GM12878 (cell line): Measurements from ENCODE around the gene CDKN1C. TPM values are rescaled to one million over a fixed set of nuclear protein-coding genes. Genes with fewer than 3 reads are reported as not detected.

Experiments used
- BMI1 ChIP-seq: fragments of 450-650 bp; IDR thresholded peaks from 2 replicates; pipeline ENCODE4 v1.6.1; 2016; ENCODE audit warnings: mild to moderate bottlenecking, moderate library complexity, borderline replicate concordance
- EGR1 ChIP-seq, 2 experiments: IDR thresholded peaks; 1 replicate in 1 of 2; 2 replicates in 1 of 2; pipeline ENCODE4 v1.6.1; 2011 to 2012; ENCODE audit warnings: low read depth in 2 of 2, low read length in 2 of 2, borderline replicate concordance in 1 of 2, mild to moderate bottlenecking in 1 of 2, moderate library complexity in 1 of 2
- SPI1 ChIP-seq: IDR thresholded peaks from 2 replicates; pipeline ENCODE4 v1.6.1; 2011; ENCODE audit warnings: low read depth, mild to moderate bottlenecking, low read length, moderate library complexity, borderline replicate concordance; ENCODE audit not compliant: insufficient read depth
- polyA plus RNA-seq, 11 experiments: library from polyadenylated mRNA; depleted of rRNA in 4 of 11; unstranded in 6 of 11; stranded (reverse) in 5 of 11; fragments of >200 nt; fragmentation: Nextera tagmentation in 4 of 11; fragmentation: Illumina TruSeq in 1 of 11; extraction: Ambion mirVana in 4 of 11; extraction: Trizol in 1 of 11; gene quantifications; 1 replicate in 1 of 11; 2 replicates in 10 of 11; pipeline versions ENCODE4 v1.2.1 to v1.2.3, GENCODE V29; 2011 to 2016; ENCODE audit warnings: inconsistent platforms in 2 of 11, missing spikeins in 2 of 11, low read depth in 1 of 11
- total RNA-seq, 4 experiments: library from RNA; depleted of rRNA in 3 of 4; stranded (reverse); fragments of >200 nt in 3 of 4; fragmentation: Illumina TruSeq in 1 of 4; extraction: Trizol in 1 of 4; gene quantifications; 2 replicates each; pipeline versions ENCODE4 v1.2.1 to v1.2.3, GENCODE V29; 2013 to 2021
- TF ChIP-seq, protein P1 (sequence below): fragments of 450-650 bp; IDR thresholded peaks from 2 replicates; pipeline ENCODE4 v1.6.1; 2018; ENCODE audit warnings: borderline replicate concordance, mild to moderate bottlenecking; ENCODE audit not compliant: partially characterized antibody
- TF ChIP-seq, protein P2 (sequence below): fragments of 450-650 bp; IDR thresholded peaks from 2 replicates; pipeline ENCODE4 v1.6.1; 2017; ENCODE audit warnings: mild to moderate bottlenecking, moderate library complexity
- TF ChIP-seq, protein P3 (sequence below): fragments of 450-650 bp; IDR thresholded peaks from 2 replicates; pipeline ENCODE4 v1.6.1; 2017; ENCODE audit warnings: low read depth, mild to moderate bottlenecking, moderate library complexity
- TF ChIP-seq, protein P4 (sequence below): fragments of 450-650 bp; IDR thresholded peaks from 2 replicates; pipeline ENCODE4 v1.6.1; 2017; ENCODE audit warnings: borderline replicate concordance

CDKN1C gene
- total and polyA plus RNA-seq, 10 of the 15 experiments (the other 5 are each of a cell fraction or from before 2014, with no cell fraction given) = 0.05 to 0.21 (median 0.14) TPM; not detected in 7

DNA sequence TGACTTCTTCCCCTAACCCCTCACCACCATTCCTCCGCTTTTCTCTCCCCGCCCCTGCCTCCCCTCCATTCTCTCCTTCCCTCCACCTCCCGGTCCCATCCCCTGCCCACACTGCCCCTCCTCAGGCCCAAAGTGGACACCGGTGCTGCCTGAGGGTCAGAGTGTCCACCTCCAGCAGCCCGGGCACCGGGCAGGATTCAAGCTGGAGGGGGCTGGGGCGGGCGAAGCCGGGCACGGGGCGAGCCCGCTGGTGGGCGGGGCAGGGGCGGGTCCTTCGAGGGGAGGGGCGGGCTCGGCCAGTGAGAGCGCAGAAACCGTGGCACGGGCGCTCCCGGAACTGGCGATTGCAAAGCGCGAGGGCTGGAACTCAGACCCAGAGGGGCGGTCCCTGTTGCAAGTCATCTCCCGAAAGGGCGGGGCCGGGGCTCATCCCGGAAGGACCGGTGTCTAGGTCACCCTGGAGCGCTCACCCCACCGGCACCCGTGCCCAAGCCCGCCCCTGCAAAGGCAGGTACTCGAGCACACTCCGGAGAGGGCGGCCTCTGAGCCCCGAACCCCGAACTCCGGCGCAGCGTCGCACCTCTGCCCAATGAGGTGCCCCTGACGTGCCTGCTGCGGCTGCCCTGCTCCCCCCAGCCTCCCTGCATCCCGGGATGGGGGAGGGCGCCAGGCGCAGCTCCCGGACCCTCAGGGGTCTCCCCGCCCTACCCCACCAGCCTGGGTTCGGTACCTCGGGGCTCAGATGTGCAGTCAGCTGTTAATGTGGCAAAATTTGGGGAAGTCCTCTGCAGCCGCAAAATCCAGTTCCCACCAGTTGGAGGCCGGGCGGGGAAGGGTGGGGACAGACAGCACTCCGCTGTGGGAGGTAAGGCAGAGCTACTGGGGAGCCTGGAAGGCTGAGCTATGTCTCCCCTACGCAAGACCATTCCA is 16.5 kb upstream of the CDKN1C start (continued):
- TF ChIP-seq, protein P1, sequence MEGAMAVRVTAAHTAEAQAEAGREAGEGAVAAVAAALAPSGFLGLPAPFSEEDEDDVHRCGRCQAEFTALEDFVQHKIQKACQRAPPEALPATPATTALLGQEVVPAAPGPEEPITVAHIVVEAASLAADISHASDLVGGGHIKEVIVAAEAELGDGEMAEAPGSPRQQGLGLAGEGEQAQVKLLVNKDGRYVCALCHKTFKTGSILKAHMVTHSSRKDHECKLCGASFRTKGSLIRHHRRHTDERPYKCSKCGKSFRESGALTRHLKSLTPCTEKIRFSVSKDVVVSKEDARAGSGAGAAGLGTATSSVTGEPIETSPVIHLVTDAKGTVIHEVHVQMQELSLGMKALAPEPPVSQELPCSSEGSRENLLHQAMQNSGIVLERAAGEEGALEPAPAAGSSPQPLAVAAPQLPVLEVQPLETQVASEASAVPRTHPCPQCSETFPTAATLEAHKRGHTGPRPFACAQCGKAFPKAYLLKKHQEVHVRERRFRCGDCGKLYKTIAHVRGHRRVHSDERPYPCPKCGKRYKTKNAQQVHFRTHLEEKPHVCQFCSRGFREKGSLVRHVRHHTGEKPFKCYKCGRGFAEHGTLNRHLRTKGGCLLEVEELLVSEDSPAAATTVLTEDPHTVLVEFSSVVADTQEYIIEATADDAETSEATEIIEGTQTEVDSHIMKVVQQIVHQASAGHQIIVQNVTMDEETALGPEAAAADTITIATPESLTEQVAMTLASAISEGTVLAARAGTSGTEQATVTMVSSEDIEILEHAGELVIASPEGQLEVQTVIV = peak; percentile 50
- no peak for TF ChIP-seq BMI1
- 0 out of 3 replicates have a peak, but pooled peaks of 1 of the 2 experiments have one; percentile 35 for TF ChIP-seq EGR1 (IDR thresholded peaks at IDR 0.05; ENCODE audit: borderline replicate concordance in 1 of 2, low read depth in 2 of 2, low read length in 2 of 2)
- TF ChIP-seq, protein P2, sequence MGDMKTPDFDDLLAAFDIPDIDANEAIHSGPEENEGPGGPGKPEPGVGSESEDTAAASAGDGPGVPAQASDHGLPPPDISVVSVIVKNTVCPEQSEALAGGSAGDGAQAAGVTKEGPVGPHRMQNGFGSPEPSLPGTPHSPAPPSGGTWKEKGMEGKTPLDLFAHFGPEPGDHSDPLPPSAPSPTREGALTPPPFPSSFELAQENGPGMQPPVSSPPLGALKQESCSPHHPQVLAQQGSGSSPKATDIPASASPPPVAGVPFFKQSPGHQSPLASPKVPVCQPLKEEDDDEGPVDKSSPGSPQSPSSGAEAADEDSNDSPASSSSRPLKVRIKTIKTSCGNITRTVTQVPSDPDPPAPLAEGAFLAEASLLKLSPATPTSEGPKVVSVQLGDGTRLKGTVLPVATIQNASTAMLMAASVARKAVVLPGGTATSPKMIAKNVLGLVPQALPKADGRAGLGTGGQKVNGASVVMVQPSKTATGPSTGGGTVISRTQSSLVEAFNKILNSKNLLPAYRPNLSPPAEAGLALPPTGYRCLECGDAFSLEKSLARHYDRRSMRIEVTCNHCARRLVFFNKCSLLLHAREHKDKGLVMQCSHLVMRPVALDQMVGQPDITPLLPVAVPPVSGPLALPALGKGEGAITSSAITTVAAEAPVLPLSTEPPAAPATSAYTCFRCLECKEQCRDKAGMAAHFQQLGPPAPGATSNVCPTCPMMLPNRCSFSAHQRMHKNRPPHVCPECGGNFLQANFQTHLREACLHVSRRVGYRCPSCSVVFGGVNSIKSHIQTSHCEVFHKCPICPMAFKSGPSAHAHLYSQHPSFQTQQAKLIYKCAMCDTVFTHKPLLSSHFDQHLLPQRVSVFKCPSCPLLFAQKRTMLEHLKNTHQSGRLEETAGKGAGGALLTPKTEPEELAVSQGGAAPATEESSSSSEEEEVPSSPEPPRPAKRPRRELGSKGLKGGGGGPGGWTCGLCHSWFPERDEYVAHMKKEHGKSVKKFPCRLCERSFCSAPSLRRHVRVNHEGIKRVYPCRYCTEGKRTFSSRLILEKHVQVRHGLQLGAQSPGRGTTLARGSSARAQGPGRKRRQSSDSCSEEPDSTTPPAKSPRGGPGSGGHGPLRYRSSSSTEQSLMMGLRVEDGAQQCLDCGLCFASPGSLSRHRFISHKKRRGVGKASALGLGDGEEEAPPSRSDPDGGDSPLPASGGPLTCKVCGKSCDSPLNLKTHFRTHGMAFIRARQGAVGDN = no peak
- TF ChIP-seq, protein P3, sequence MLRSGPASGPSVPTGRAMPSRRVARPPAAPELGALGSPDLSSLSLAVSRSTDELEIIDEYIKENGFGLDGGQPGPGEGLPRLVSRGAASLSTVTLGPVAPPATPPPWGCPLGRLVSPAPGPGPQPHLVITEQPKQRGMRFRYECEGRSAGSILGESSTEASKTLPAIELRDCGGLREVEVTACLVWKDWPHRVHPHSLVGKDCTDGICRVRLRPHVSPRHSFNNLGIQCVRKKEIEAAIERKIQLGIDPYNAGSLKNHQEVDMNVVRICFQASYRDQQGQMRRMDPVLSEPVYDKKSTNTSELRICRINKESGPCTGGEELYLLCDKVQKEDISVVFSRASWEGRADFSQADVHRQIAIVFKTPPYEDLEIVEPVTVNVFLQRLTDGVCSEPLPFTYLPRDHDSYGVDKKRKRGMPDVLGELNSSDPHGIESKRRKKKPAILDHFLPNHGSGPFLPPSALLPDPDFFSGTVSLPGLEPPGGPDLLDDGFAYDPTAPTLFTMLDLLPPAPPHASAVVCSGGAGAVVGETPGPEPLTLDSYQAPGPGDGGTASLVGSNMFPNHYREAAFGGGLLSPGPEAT = no peak
- peak; percentile 55; the same call in 1 of the 2 replicates for TF ChIP-seq SPI1
- TF ChIP-seq, protein P4, sequence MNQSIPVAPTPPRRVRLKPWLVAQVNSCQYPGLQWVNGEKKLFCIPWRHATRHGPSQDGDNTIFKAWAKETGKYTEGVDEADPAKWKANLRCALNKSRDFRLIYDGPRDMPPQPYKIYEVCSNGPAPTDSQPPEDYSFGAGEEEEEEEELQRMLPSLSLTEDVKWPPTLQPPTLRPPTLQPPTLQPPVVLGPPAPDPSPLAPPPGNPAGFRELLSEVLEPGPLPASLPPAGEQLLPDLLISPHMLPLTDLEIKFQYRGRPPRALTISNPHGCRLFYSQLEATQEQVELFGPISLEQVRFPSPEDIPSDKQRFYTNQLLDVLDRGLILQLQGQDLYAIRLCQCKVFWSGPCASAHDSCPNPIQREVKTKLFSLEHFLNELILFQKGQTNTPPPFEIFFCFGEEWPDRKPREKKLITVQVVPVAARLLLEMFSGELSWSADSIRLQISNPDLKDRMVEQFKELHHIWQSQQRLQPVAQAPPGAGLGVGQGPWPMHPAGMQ = no peak
